Naive thymus-derived CD4-positive, alpha-beta T cell (primary cell): Measurements from ENCODE around the gene UIMC1. TPM values are rescaled to one million over a fixed set of nuclear protein-coding genes. Genes with fewer than 3 reads are reported as not detected.

Experiments
- ATAC-seq: fragments of 150-1000 bp; cut with Tn5 transposase; 2 replicates; pipeline ENCODE4 v1.10.0; 2021; ENCODE audit warnings: mild to moderate bottlenecking, moderate library complexity
- CTCF ChIA-PET: fragments of 350-600 bp; sonication (Branson Sonifier 250); formaldehyde crosslinking; loops from one replicate; lab custom pipeline; 2021; ENCODE audit warnings: antibody characterized with exemption; lab: Charles Lee
- POLR2A ChIA-PET: fragments of 350-600 bp; sonication (Branson Sonifier 250); formaldehyde crosslinking; loops from one replicate; lab custom pipeline; 2021; ENCODE audit warnings: antibody characterized with exemption, inconsistent platforms; lab: Charles Lee
- DNase-seq, 9 donors: peaks; one replicate each; pipeline versions ENCODE4 v3.0.0 to v3.0.0-alpha.2; 2020 to 2022; ENCODE audit warnings: mixed read lengths in 1 of 9
- H3K27ac ChIP-seq: one replicate; pipeline ENCODE4 v1.7.0; 2013; ENCODE audit warnings: mild to moderate bottlenecking, low read depth, low read length, moderate library complexity
- H3K27me3 ChIP-seq, 2 donors: one replicate each; pipeline ENCODE4 v1.7.0; 2013; ENCODE audit warnings: low read length in 2 of 2, mild to moderate bottlenecking in 2 of 2, moderate library complexity in 2 of 2; ENCODE audit not compliant: control insufficient read depth in 2 of 2, insufficient read depth in 2 of 2
- H3K36me3 ChIP-seq, 3 experiments: 1 replicate in 2 of 3; 2 replicates in 1 of 3; pipeline ENCODE4 v1.7.0; 2013; ENCODE audit warnings: low read length in 3 of 3, mild to moderate bottlenecking in 3 of 3, moderate library complexity in 1 of 3; ENCODE audit not compliant: insufficient read depth in 3 of 3, control insufficient read depth in 2 of 3
- H3K4me1 ChIP-seq, 2 donors: one replicate each; pipeline ENCODE4 v1.7.0; 2013; ENCODE audit warnings: low read length in 2 of 2, mild to moderate bottlenecking in 2 of 2, moderate library complexity in 1 of 2; ENCODE audit not compliant: control insufficient read depth in 2 of 2, insufficient read depth in 2 of 2
- H3K4me3 ChIP-seq: 2 replicates; pipeline ENCODE4 v1.7.0; 2013; ENCODE audit warnings: mild to moderate bottlenecking, low read length
- H3K9me3 ChIP-seq, 3 experiments: 1 replicate in 2 of 3; 2 replicates in 1 of 3; pipeline ENCODE4 v1.7.0; 2013; ENCODE audit warnings: low read length in 3 of 3; ENCODE audit not compliant: control insufficient read depth in 2 of 3
- H3K27ac Mint-ChIP-seq, 9 donors: one replicate each; pipeline ENCODE4 v1.8.0; 2020 to 2022; ENCODE audit warnings: mixed read lengths in 9 of 9, mild to moderate bottlenecking in 8 of 9, moderate library complexity in 5 of 9, inconsistent platforms in 2 of 9
- H3K27me3 Mint-ChIP-seq, 5 donors: one replicate each; pipeline ENCODE4 v1.8.0; 2021 to 2022; ENCODE audit warnings: mixed read lengths in 5 of 5, mild to moderate bottlenecking in 1 of 5
- H3K36me3 Mint-ChIP-seq, 5 donors: one replicate each; pipeline ENCODE4 v1.8.0; 2020 to 2022; ENCODE audit warnings: mixed read lengths in 5 of 5, mild to moderate bottlenecking in 3 of 5, inconsistent platforms in 1 of 5
- H3K4me1 Mint-ChIP-seq, 7 donors: one replicate each; pipeline ENCODE4 v1.8.0; 2020 to 2022; ENCODE audit warnings: mixed read lengths in 7 of 7, mild to moderate bottlenecking in 3 of 7, inconsistent platforms in 1 of 7
- H3K4me3 Mint-ChIP-seq, 10 donors: one replicate each; pipeline ENCODE4 v1.8.0; 2020 to 2022; ENCODE audit warnings: mild to moderate bottlenecking in 10 of 10, mixed read lengths in 10 of 10, moderate library complexity in 6 of 10, inconsistent platforms in 2 of 10
- H3K9me3 Mint-ChIP-seq, 11 donors: one replicate each; pipeline ENCODE4 v1.8.0; 2020 to 2022; ENCODE audit warnings: mixed read lengths in 11 of 11, mild to moderate bottlenecking in 4 of 11, inconsistent platforms in 1 of 11, moderate library complexity in 1 of 11
- intact Hi-C, 2 donors: fragments of 100-400 bp; cut with micrococcal nuclease; formaldehyde crosslinking; loops; one replicate each; pipeline ENCODE4 v1.15.1; 2023
- polyA plus RNA-seq, 2 donors: library from polyadenylated mRNA; unstranded; fragments of 300-500 nt; fragmentation: Illumina TruSeq; gene quantifications; one replicate each; pipeline ENCODE4 v1.2.3, GENCODE V29; 2021
- total RNA-seq, 6 experiments: library from RNA in 5 of 6; stranded (reverse) in 5 of 6; gene quantifications; 1 replicate in 5 of 6; 2 replicates in 1 of 6; pipeline ENCODE4 v1.2.3 and lab custom pipeline; 2021 to 2026

Gene UIMC1
- total and polyA plus RNA-seq, 7 experiments from 2014 or later, result 17.5 to 60.8 (median 56.8) TPM

DNA sequence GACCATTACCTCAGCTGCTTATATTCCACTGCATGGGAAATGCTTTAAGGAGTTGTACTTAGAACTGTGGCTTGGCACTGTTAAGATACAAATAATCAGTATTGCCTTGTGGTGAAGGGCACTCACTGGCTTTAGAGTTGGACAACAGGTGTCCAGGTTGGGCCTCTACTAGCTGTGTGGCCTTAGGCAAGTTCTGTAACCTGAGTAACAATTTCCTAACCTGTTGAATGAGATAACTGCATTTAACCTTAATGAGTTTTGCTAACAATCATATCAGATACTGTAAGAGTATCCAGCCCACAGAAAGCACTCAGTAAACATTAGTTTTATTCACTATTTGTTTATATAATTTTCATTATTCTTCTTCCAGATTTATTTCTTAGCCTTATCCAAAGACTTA, 90.2 kb downstream of the UIMC1 start:
- Histone ChIP-seq H3K9me3 (no peaks in the 10 kb centered on the region), H3K27me3 (no peaks in the 10 kb centered on the region), H3K4me3 (no peak overlapping the region), H3K36me3 (peaks cover 0 to 17% (median 0%) of the 10 kb centered on the region in 3 experiments), H3K27ac (no peak overlapping the region), H3K4me1 (no peaks in the 10 kb centered on the region)
- CTCF ChIA-PET, result no interaction called here
- intact Hi-C loops, result no loop called here
- H3K4me3 Mint-ChIP-seq, result no peak overlapping the region
- H3K4me1 Mint-ChIP-seq, result peaks cover 0 to 19% (median 12%) of the 10 kb centered on the region in 7 donors
- POLR2A ChIA-PET, result no interaction called here
- no peak for DNase-seq
- H3K36me3 Mint-ChIP-seq, result peaks cover 9 to 49% (median 23%) of the 10 kb centered on the region in 5 donors
- no peaks in the 10 kb centered on the region for H3K27me3 Mint-ChIP-seq
- H3K9me3 Mint-ChIP-seq, result peaks cover 0 to 6% (median 0%) of the 10 kb centered on the region in 11 donors
- H3K27ac Mint-ChIP-seq, result peak overlapping the region in 2 of 9 donors; percentile 52 to 84
- ATAC-seq, result no peak

DNA sequence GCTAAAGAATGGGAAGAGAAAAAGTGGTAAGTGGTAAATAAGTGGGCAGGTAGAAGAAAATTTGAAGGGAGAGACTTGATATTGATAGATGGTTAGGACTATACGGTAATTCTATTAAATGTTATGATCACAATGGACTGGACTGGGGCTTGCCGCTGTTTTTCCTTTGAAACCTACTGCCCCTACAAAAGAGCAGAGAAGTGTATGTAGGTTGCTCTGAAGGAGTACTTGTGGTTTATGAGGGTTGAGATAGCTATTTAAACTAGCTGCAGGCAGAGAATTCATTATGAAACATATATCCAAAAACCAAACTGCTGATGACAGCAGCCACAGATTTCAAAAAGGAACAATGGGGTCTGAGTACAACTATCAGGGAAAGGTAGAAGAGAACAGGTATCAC, 90.7 kb downstream of the UIMC1 start:
- no peak for ATAC-seq
- Mint-ChIP-seq H3K36me3 (peaks cover 9 to 47% (median 24%) of the 10 kb centered on the region in 5 donors), H3K27me3 (no peaks in the 10 kb centered on the region), H3K4me3 (no peak overlapping the region), H3K4me1 (peaks cover 0 to 19% (median 12%) of the 10 kb centered on the region in 7 donors), H3K27ac (peak overlapping the region in 5 of 9 donors; percentile 3 to 84 (median 55)), H3K9me3 (peaks cover 0 to 6% (median 0%) of the 10 kb centered on the region in 11 donors)
- Histone ChIP-seq H3K27me3 (no peaks in the 10 kb centered on the region), H3K36me3 (peaks cover 0 to 17% (median 0%) of the 10 kb centered on the region in 3 experiments), H3K4me3 (no peak overlapping the region), H3K9me3 (no peaks in the 10 kb centered on the region), H3K27ac (no peak overlapping the region), H3K4me1 (no peaks in the 10 kb centered on the region)
- intact Hi-C loops, result no loop called here
- ChIA-PET CTCF (interaction anchor here (0.6 kb wide), 1 partner anchor 349 kb away, joined by 3 read pairs; no protein-coding TSS in a partner anchor), POLR2A (no interaction called here)
- DNase-seq, result no peak

DNA sequence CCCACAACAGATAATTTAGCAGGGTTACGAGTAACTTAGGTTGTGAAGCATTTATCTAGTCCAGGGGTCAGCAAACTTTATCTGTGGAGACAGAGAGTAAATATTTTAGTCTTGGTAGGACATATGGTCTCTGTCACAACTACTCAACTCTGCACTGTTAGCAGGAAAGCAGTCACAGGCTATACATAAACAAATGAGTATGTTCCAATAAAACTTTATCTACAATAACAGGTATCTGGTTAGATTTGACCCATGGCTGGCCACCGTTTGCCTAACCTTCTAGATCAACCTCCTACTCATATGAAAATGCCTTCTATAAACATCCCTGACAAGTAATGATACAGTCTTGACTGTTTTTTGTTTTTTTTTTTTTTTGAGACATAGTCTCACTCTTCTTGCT, 94.5 kb downstream of the UIMC1 start:
- DNase-seq (no peak), ATAC-seq (no peak)
- H3K4me1 Mint-ChIP-seq, result peaks cover 0 to 22% (median 8%) of the 10 kb centered on the region in 7 donors
- intact Hi-C loops, result no loop called here
- no peaks in the 10 kb centered on the region for H3K27me3 ChIP-seq
- no peaks in the 10 kb centered on the region for H3K9me3 ChIP-seq
- H3K36me3 Mint-ChIP-seq, result peaks cover 11 to 56% (median 22%) of the 10 kb centered on the region in 5 donors
- H3K27me3 Mint-ChIP-seq, result no peaks in the 10 kb centered on the region
- ChIA-PET POLR2A (no interaction called here), CTCF (no interaction called here)
- H3K4me3 Mint-ChIP-seq, result no peak overlapping the region
- H3K36me3 ChIP-seq, result peaks cover 0 to 43% (median 9%) of the 10 kb centered on the region in 3 experiments
- H3K9me3 Mint-ChIP-seq, result no peaks in the 10 kb centered on the region
- H3K4me1 ChIP-seq, result no peaks in the 10 kb centered on the region
- peak overlapping the region in 4 of 9 donors; percentile 2 to 59 (median 14) for H3K27ac Mint-ChIP-seq
- no peak overlapping the region for H3K4me3 ChIP-seq
- H3K27ac ChIP-seq, result no peak overlapping the region

DNA sequence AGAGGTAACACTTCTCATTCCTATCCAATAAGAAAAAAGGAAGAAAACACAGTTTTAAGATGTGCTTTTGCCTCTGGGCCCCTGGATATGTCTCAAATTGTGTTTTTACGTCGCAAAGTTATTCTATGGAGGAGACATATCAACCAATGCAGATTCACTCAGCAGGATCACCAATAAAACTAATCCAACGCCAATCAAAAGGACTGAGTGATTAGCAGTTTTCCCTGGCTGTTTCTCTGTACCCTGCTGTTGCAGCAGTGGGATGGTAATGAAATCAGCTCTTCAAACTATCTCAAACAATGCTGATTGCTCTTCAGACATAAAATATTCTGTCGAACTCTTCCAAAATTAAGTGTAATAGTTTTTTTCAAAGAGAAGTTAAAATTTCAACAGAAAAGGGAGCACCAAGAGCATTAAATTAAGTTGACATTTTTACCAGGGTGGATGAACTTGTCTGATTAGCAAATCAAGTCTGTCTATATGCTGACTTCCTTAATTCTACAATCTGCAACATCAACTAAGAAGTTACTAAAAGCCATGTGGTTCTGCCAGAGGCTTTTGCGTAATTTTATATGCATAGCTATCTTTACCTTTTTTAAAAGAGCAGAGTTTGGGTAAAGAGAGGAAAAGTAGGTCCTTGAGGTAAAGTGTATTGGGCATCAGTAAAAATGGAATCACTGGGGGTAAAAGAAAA, 97.8 kb downstream of the UIMC1 start:
- POLR2A ChIA-PET, result no interaction called here
- no peak overlapping the region for H3K27ac ChIP-seq

DNA sequence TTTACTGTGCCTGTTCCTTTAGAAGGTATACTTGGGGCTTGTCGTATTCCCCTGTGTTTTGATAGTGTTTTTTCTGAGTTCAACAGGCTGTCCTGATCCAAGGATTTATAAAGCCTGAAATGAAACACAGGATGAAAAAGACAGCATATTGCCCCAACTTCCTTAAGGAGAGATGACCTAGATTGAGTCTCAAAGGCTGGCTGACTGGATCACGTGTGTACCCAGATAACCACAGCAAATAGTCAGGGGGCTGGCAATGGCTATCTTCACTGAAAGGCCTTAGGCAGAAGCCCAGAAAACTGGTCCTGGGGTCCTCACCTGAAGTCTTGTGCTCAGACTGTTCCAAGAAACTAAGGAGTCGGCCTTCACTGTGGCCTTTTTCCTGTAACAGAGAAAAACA, 99.8 kb downstream of the UIMC1 start:
- no peaks in the 10 kb centered on the region for H3K9me3 Mint-ChIP-seq
- POLR2A ChIA-PET, result no interaction called here
- H3K4me3 Mint-ChIP-seq, result no peak overlapping the region
- Histone ChIP-seq H3K36me3 (peaks cover 13 to 81% (median 15%) of the 10 kb centered on the region in 3 experiments), H3K4me3 (no peak overlapping the region), H3K27me3 (no peaks in the 10 kb centered on the region), H3K27ac (no peak overlapping the region), H3K4me1 (no peaks in the 10 kb centered on the region), H3K9me3 (no peaks in the 10 kb centered on the region)
- ATAC-seq (no peak), DNase-seq (no peak)
- no peak overlapping the region for H3K27ac Mint-ChIP-seq
- peaks cover 18 to 60% (median 38%) of the 10 kb centered on the region in 5 donors for H3K36me3 Mint-ChIP-seq
- H3K27me3 Mint-ChIP-seq, result no peaks in the 10 kb centered on the region
- H3K4me1 Mint-ChIP-seq, result peaks cover 0 to 13% (median 0%) of the 10 kb centered on the region in 7 donors
- CTCF ChIA-PET, result no interaction called here
- intact Hi-C loops, result no loop called here

More for the DNA sequence above, 97.8 kb downstream of the UIMC1 start:
- intact Hi-C loops, result no loop called here
- DNase-seq, result no peak
- Mint-ChIP-seq H3K4me3 (no peak overlapping the region), H3K9me3 (no peaks in the 10 kb centered on the region), H3K36me3 (peaks cover 18 to 68% (median 33%) of the 10 kb centered on the region in 5 donors), H3K27me3 (no peaks in the 10 kb centered on the region), H3K27ac (peak overlapping the region in 4 of 9 donors; percentile 8 to 38 (median 15)), H3K4me1 (peaks cover 0 to 15% (median 1%) of the 10 kb centered on the region in 7 donors)
- Histone ChIP-seq H3K4me3 (no peak overlapping the region), H3K36me3 (peaks cover 13 to 75% (median 15%) of the 10 kb centered on the region in 3 experiments), H3K4me1 (no peaks in the 10 kb centered on the region), H3K9me3 (no peaks in the 10 kb centered on the region), H3K27me3 (no peaks in the 10 kb centered on the region)
- ATAC-seq, result no peak
- CTCF ChIA-PET, result no interaction called here

DNA sequence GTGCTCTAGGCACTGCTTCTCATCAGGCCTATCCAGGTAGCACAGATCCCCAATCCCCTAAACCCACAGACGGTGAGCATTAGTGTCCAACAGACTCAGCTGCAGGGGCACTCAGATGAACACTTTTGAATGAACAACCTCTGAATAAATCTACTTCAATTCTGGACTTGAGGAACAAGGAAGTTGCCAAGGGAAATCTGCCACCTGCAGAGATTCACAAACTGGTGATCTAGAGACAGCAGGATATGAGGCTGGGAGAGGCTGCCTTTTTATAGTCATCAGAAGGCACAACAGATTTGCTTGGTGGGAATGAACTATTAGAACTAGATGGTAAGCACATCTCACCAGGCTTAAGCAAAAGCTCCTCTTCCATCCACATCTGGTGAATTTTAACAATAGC, 100.5 kb downstream of the UIMC1 start:
- Histone ChIP-seq H3K36me3 (peaks cover 13 to 77% (median 15%) of the 10 kb centered on the region in 3 experiments), H3K4me3 (no peak overlapping the region), H3K9me3 (no peaks in the 10 kb centered on the region), H3K4me1 (no peaks in the 10 kb centered on the region), H3K27me3 (no peaks in the 10 kb centered on the region), H3K27ac (no peak overlapping the region)
- Mint-ChIP-seq H3K36me3 (peaks cover 18 to 54% (median 32%) of the 10 kb centered on the region in 5 donors), H3K4me3 (no peak overlapping the region), H3K9me3 (no peaks in the 10 kb centered on the region), H3K4me1 (peaks cover 0 to 12% (median 0%) of the 10 kb centered on the region in 7 donors), H3K27ac (no peak overlapping the region), H3K27me3 (no peaks in the 10 kb centered on the region)
- intact Hi-C loops, result no loop called here
- ChIA-PET POLR2A (no interaction called here), CTCF (no interaction called here)
- DNase-seq (no peak), ATAC-seq (no peak)
